ENCODE results near the gene OR2Y1.
"Not testable (repeated sequence)": the region's sequence is repeated elsewhere in the genome, so short reads cannot be mapped to it uniquely, and the experiment has no call there.

Gene OR2Y1

GRCh38 chr5:180723936-180724335 is 15.9 kb downstream of the OR2Y1 start:
- DNase-seq (ENCODE audit: extremely low read depth, low read depth), result no peak
- TF ChIP-seq CTCF (IDR thresholded peaks at IDR 0.05; ENCODE audit: low read depth, low read length), result no peak

DNA sequence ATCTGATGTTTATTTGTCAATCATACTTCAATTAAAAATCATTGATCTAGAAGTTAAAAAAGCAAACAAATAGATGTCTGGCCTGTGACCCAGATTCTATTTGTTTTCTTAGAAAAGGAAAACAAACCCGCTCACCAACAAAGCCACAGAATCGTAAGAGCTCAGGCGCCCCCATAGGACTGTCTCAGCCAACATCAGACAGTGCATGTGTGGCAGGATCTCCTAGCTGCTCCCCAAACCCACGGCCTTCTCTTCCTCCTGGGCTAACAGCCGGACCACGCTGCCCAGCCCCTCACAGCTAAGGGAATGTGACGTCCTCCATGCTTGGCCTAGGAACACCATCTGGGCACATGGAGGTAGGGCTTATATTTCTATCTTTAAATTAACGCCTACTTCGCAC is 19.4 kb downstream of the OR2Y1 start:
- DNase-seq (ENCODE audit: extremely low read depth, low read depth), result no peak
- no peak for TF ChIP-seq CTCF (IDR thresholded peaks at IDR 0.05; ENCODE audit: low read depth, low read length)

DNA sequence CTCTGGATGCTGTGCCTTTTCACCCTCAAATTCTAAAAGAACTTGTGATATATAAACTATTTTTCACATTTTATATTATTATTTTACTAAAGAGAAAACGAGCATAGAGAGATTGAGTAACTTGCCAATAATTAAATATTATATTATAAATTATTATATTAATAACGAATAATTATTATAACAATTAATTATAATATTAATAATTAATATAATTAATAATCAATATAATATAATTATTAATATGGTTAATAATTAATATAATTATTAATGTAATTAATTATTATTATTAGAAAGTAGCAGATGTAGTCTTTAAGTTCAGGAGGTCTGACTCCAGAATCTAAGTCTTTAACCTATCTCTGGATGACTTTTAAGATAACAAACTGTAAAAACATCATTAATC is 20.1 kb downstream of the OR2Y1 start:
- DNase-seq (ENCODE audit: extremely low read depth, low read depth), result no peak
- no peak for TF ChIP-seq CTCF (IDR thresholded peaks at IDR 0.05; ENCODE audit: low read depth, low read length)

DNA sequence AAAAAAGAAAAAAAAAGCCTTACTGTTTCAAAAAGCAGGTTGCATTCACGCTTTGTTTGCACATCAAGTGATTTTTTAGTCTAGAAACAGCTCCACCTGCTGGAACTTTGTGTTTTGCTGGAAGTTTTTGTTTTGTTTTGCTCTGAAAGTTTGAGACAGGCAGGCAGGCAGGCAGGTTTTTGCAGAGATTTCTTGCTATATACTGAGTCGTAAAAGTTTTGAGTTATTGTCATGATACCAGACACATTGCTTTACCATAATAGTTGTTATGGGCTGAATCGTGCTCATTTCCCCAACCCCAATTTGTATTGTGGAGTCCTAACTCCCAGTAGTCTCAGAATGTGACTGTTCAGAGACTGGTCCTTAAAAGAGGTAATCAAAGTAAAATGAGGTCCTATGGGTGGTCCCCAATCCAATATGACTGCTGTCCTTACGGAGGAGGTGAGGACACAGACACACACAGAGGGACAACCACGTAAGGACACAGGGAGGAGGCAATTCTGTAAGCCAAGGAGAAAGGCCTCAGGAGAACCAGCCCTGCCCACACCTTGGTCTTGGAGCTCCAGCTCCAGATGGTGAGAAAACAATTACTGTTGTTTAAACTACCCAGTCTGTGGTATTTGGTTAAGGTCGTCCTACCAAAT is 20.9 kb downstream of the OR2Y1 start:
- TF ChIP-seq CTCF (IDR thresholded peaks at IDR 0.05; ENCODE audit: low read depth, low read length), result peak; percentile 64
- peak; percentile 2 for DNase-seq (ENCODE audit: extremely low read depth, low read depth)

DNA sequence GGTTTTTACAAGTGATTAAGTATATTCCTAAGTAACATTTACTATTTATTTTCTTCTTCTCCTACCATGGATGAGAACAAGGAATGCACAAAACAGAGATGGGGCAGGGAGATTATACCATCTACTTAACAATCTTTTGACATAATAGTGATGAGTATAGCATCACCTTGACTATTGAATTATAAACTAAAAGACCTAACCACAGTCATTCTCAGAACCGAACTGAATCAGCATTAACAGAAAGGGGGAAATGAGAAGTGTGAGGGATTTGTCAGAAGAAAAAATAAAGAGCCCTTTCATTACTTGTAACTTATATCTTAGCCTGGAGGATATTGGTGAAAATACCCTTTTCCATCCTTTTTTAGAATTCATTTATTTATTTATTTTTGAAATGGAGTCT is 21.9 kb downstream of the OR2Y1 start:
- TF ChIP-seq CTCF (IDR thresholded peaks at IDR 0.05; ENCODE audit: low read depth, low read length), result no peak
- no peak for DNase-seq (ENCODE audit: extremely low read depth, low read depth)

- no peak for DNase-seq (ENCODE audit: extremely low read depth, low read depth)
- no peak for TF ChIP-seq CTCF (IDR thresholded peaks at IDR 0.05; ENCODE audit: low read depth, low read length)
Measured at GRCh38 chr5:180704362-180704761, 35.5 kb downstream of the OR2Y1 start.

GRCh38 chr5:180703912-180704311 is 35.9 kb downstream of the OR2Y1 start:
- no peak for DNase-seq (ENCODE audit: extremely low read depth, low read depth)
- TF ChIP-seq CTCF (IDR thresholded peaks at IDR 0.05; ENCODE audit: low read depth, low read length), result no peak

DNA sequence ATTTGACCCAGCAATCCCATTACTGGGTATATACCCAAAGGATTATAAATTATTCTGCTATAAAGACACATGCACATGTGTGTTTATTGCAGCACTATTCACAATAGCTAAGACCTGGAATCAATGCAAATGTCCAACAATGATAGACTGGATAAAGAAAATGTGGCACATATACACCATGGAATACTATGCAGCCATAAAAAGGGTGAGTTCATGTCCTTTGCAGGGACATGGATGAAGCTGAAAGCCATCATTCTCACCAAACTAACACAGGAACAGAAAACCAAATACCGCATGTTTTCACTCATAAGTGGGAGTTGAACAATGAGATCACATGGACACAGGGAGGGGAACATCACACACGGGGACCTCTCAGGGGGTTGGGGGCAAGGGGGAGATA is 36.5 kb downstream of the OR2Y1 start:
- not testable (repeated sequence) for DNase-seq (ENCODE audit: extremely low read depth, low read depth)

GRCh38 chr5:180700440-180700839 is 39.4 kb downstream of the OR2Y1 start:
- not testable (repeated sequence) for DNase-seq (ENCODE audit: extremely low read depth, low read depth)

All from AG09319 (cell line).